ENCODE measurements around the gene CYS1. TPM values are rescaled to one million over a fixed set of nuclear protein-coding genes. Genes with fewer than 3 reads are reported as not detected.
"Not testable (repeated sequence)": the region's sequence is repeated elsewhere in the genome, so short reads cannot be mapped to it uniquely, and the experiment has no call there.

CYS1 gene
- 100 to 1,000 TPM in 3 of 4 donors, 10 to 100 TPM in 1; 94.7 to 121 (median 103) TPM for polyA plus RNA-seq (ENCODE audit: insufficient read length in 4 of 4)

GRCh38 chr2:10079870-10080535 is at the start of gene CYS1:
Gene CYS1, minus strand, starts transcription at chr2:10080411. Its CDS starts 188 bp downstream, at chr2:10080223.
- no peak for DNase-seq (ENCODE audit: low read depth in 4 of 4, low spot score in 2 of 4)

DNA sequence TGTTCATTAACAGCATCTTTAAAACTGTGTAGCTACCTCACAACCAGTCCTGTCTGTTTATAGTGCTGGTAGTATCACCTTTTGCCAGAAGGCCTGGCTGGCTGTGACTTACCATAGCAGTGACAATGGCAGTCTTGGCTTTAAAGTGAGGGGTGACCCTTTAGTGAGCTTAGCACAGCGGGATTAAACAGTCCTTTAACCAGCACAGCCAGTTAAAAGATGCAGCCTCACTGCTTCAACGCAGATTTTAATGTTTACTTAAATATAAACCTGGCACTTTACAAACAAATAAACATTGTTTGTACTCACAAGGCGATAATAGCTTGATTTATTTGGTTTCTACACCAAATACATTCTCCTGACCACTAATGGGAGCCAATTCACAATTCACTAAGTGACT is 49.3 kb upstream of the CYS1 start:
- DNase-seq (ENCODE audit: low read depth in 4 of 4, low spot score in 2 of 4), result no peak

- DNase-seq (ENCODE audit: low read depth in 4 of 4, low spot score in 2 of 4), result no peak
These were observed 48.2 kb upstream of the CYS1 start for GRCh38 chr2:10128420-10128819.

DNA sequence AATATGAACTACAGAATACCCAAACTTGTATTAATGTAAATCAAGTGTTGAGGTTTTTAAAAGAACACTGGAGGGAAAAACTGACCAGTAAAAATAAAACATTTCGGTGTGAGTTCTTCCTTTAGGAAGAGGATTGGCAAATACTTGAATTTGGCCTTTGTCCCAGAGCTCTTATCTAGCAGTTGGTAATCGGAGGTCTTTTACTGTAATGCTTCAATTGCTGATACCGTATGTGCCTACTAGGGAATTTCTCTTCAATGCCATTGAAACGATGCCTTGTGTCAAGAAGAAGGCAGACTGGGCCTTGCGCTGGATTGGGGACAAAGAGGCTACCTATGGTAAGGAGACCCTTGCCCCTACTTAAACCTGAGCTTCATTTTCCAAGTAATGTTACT is 46.4 kb upstream of the CYS1 start:
- no peak for DNase-seq (ENCODE audit: low read depth in 4 of 4, low spot score in 2 of 4)

GRCh38 chr2:10125842-10126631 is 45.8 kb upstream of the CYS1 start:
- no peak for DNase-seq (ENCODE audit: low read depth in 4 of 4, low spot score in 2 of 4)

DNA sequence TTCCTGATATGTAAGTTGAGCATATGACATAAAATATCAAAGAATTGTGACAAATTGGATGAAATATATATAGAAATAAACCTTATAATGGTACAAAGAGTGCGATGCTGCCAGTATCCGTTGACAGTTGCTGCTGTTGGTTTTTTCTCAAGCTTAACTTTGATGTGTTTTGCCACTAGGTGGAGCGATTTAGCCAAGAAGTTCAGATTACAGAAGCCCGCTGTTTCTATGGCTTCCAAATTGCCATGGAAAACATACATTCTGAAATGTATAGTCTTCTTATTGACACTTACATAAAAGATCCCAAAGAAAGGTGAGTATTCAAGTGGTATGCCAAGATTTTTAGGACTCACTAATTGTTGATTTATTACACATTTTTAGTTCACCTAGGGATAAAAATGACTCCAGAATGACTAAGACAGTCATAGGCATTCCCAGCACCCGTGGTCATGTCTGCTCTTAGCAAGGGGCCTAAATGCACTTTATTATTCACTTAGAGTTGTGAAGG is 44.4 kb upstream of the CYS1 start:
- peak in 1 of 4 donors; percentile 73 for DNase-seq (ENCODE audit: low read depth in 4 of 4, low spot score in 2 of 4)

GRCh38 chr2:10123281-10123680 is 43.1 kb upstream of the CYS1 start:
- no peak for DNase-seq (ENCODE audit: low read depth in 4 of 4, low spot score in 2 of 4)

- peak in 3 of 4 donors; percentile 52 to 89 (median 85) for DNase-seq (ENCODE audit: low read depth in 4 of 4, low spot score in 2 of 4)
These were observed 42.5 kb upstream of the CYS1 start, which contains the start of gene RRM2 for GRCh38 chr2:10122500-10123280. Gene RRM2, plus strand, starts transcription at chr2:10122739. Its CDS starts 60 bp downstream, at chr2:10122799.

GRCh38 chr2:10120877-10121574 is 40.8 kb upstream of the CYS1 start:
- DNase-seq (ENCODE audit: low read depth in 4 of 4, low spot score in 2 of 4), result no peak

- DNase-seq (ENCODE audit: low read depth in 4 of 4, low spot score in 2 of 4), result peak in 3 of 4 donors; percentile 76 to 85 (median 77)
These were observed 40.1 kb upstream of the CYS1 start for GRCh38 chr2:10120158-10120876.

DNA sequence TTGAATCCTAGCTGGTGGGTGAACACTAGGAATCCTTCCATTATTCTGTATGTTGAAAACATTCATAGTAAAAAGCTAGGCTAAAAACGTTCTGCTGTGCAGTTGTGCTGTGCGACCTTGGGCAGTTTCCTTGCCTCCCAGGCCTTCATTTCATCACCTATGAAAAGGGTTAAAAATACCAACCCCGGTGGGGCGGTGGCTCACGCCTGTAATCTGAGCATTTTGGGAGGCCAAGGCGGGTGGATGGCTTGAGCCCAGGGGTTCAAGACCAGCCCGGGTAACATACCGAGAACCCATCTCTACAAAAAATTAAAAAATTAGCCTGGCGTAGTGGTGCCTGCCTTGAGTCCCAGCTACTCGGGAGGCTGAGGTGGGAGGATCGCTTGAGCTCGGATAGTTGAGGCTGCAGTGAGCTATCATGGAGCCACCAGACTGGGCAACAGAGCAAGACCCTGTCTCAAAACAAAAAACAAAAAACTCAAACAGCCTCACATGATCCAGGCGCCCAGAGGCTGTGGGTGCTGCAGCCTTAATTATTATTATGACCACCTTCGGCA is 39.5 kb upstream of the CYS1 start:
- no peak for DNase-seq (ENCODE audit: low read depth in 4 of 4, low spot score in 2 of 4)

DNA sequence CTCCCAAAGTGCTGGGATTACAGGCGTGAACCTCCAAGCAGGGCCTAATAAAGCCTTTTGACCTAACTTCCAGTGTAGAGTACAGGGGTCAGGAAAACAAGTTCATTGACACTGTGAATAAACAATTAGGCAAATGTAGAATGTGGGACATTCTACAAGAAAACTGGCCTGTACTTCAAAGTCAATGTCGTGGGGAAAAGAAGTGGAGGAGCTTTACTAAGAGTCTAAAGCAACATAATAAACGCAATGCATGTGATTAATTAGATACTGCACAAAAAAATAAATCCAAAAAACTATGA is 38.8 kb upstream of the CYS1 start:
- DNase-seq (ENCODE audit: low read depth in 4 of 4, low spot score in 2 of 4), result no peak

- DNase-seq (ENCODE audit: low read depth in 4 of 4, low spot score in 2 of 4), result no peak
These were observed 29.1 kb upstream of the CYS1 start for GRCh38 chr2:10109311-10109710.

DNA sequence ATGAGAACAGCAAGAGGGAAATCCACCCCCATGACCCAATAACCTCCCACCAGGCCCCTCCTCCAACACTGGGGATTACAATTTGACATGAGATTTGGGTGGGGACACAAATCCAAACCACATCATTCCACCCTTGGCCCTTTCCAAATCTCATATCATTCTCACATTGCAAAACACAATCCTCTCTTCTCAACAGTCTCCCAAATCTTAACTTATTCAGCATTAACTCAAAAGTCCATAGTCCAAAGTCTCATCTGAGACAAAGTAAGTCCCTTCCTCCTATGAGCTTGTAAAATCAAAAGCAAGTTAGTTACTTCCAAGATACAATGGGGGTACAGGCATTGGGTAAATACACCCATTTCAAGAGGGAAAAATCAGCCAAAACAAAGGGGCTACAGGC is 24.7 kb upstream of the CYS1 start:
- not testable (repeated sequence) for DNase-seq (ENCODE audit: low read depth in 4 of 4, low spot score in 2 of 4)

DNA sequence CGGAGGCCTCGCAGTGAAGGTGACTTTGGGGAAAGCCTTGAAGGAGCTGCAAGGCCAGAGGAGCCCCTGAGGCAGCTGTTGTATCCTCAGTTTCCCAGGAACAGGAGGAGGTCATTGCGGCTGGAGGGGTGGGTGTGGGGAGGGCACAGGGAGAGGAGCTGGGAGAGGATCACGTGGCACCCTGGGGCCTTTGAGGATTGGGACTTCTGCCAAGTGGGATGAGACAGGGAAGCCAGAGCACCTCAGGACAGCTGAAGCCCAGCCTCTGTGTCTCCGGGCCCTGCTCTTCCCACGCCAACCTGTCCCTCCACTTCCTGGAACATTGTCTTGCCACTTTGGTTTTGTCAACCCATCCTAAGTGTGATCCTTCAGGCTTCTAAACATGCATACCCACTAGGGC is 23.0 kb upstream of the CYS1 start:
- no peak for DNase-seq (ENCODE audit: low read depth in 4 of 4, low spot score in 2 of 4)

DNA sequence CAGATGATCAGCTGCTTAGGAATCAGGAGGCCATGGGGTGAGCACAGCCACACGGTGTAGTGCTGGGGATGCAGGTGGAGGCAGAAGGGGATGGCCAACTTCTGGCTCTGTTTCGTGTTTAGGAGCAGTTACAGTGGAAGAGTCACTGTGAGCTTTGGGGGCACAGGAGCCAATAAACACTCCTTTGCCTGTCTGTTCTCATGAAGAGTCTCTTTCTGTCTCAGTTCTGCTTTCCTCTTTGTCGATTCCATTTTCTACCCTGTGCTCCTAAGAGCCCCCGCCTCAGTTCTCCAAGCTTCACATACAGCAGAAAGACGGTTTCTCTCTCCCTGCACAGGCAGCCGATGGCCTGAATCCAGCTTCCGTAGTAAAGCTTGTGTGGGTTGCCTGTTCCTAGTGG is 21.3 kb upstream of the CYS1 start:
- no peak for DNase-seq (ENCODE audit: low read depth in 4 of 4, low spot score in 2 of 4)

DNA sequence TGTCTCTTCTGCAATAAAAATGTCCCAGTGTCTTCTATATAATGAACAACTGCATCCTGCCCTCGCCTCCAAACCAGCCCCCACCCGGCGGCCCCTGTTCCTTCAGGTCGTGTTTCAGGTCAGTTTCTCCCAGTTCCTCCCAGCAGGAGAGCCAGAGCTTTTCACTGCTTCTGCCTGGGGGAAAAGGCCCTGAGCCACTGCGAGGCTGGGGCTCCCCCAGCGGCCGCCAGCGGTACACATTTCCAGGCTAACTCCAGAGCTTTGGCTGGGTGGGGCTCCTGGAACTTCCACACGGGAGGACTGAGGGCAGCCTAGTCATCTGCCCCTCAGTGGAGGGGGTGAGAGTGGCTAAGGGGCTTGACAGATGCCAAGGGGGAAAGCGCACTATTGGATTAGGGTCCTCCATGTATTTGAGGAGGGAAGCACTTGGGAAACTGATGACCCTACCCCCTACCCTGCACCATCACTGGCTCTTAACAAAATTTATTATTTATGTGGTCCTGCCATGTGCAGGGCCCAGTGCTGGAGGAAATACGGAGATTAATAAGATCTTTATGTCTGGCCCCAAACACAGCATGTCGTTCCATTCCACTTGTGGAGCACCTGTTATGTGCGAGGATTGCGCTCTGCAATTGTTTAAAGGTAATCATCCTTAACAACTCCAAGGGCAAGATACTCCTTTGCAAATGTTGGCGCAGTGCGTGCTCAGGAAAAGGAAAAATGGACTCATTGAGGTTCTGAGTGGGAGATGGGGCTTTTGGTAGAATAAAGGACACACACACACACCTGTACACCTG is 17.3 kb upstream of the CYS1 start:
- no peak for DNase-seq (ENCODE audit: low read depth in 4 of 4, low spot score in 2 of 4)

- no peak for DNase-seq (ENCODE audit: low read depth in 4 of 4, low spot score in 2 of 4)
These were observed 16.4 kb upstream of the CYS1 start for GRCh38 chr2:10096641-10097040.

DNA sequence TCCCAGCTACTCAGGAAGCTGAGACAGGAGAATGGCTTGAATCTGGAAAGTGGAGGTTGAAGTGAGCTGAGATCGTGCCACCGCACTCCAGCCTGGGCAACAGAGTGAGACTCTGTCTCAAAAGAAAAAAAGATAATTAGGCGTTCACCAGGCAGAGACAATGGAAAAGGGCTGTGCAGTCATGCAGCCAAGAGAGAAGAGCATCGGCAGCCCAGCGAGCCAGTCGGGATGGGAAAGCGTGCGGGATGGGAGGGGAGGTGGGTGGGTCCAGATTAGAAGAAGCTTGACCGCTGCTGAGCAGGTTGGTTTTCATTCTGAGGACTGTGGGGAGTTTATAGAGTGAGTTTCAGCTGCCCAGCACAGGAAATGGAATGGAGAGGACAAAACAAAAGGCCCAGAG is 15.0 kb upstream of the CYS1 start:
- no peak for DNase-seq (ENCODE audit: low read depth in 4 of 4, low spot score in 2 of 4)

Data from left renal cortex interstitium (tissue), 4 donors.